WTC11 (cell line): Measurements from ENCODE around the gene PPP1R12A. TPM values are rescaled to one million over a fixed set of nuclear protein-coding genes. Genes with fewer than 3 reads are reported as not detected.

Experiments
- ATAC-seq: fragments of 200-7000 bp; cut with Tn5 transposase; 2 replicates; pipeline ENCODE4 v1.10.0; 2021; ENCODE audit warnings: mild to moderate bottlenecking, moderate library complexity
- CTCF ChIA-PET: fragments of 300-600 bp; sonication (Branson Sonifier 250); formaldehyde crosslinking; loops from one replicate; lab custom pipeline; 2021; ENCODE audit warnings: antibody characterized with exemption; lab: Charles Lee
- POLR2A ChIA-PET: fragments of 350-600 bp; sonication (Branson Sonifier 250); formaldehyde crosslinking; loops from one replicate; lab custom pipeline; 2021; ENCODE audit warnings: antibody characterized with exemption; lab: Charles Lee
- DNase-seq: peaks from one replicate; pipeline ENCODE4 v3.0.0; 2021; ENCODE audit warnings: low spot score
- H3K27ac Mint-ChIP-seq: 2 replicates; pipeline ENCODE4 v1.8.0; 2021; ENCODE audit warnings: mixed read lengths
- H3K27me3 Mint-ChIP-seq: 2 replicates; pipeline ENCODE4 v1.8.0; 2021; ENCODE audit warnings: low read depth, mild to moderate bottlenecking, moderate library complexity, mixed read lengths
- H3K36me3 Mint-ChIP-seq: 2 replicates; pipeline ENCODE4 v1.8.0; 2021; ENCODE audit warnings: mixed read lengths
- H3K4me1 Mint-ChIP-seq: 2 replicates; pipeline ENCODE4 v1.8.0; 2022; ENCODE audit warnings: mixed read lengths
- H3K4me3 Mint-ChIP-seq: 2 replicates; pipeline ENCODE4 v1.8.0; 2021; ENCODE audit warnings: mild to moderate bottlenecking, moderate library complexity, mixed read lengths
- H3K9me3 Mint-ChIP-seq: 2 replicates; pipeline ENCODE4 v1.8.0; 2021; ENCODE audit warnings: mixed read lengths
- ATF1 ChIP-seq: sonication (generic); formaldehyde crosslinking; IDR thresholded peaks from 2 replicates; pipeline ENCODE4 v1.8.1; 2023; ENCODE audit warnings: mild to moderate bottlenecking, moderate library complexity, missing genetic modification reagents
- ESRRA ChIP-seq: sonication (generic); formaldehyde crosslinking; IDR thresholded peaks from 2 replicates; pipeline ENCODE4 v1.8.1; 2022; ENCODE audit warnings: mild to moderate bottlenecking, missing genetic modification reagents, borderline replicate concordance
- ETV6 ChIP-seq: sonication (generic); formaldehyde crosslinking; IDR thresholded peaks from 2 replicates; pipeline ENCODE4 v1.8.1; 2022; ENCODE audit warnings: mild to moderate bottlenecking, missing genetic modification reagents
- FOXP1 ChIP-seq: sonication (generic); formaldehyde crosslinking; IDR thresholded peaks from 2 replicates; pipeline ENCODE4 v1.8.0; 2022; ENCODE audit warnings: missing genetic modification reagents, mild to moderate bottlenecking, moderate library complexity, borderline replicate concordance
- SMAD3 ChIP-seq: sonication (generic); formaldehyde crosslinking; IDR thresholded peaks from 2 replicates; pipeline ENCODE4 v1.8.0; 2022; ENCODE audit warnings: missing genetic modification reagents, mild to moderate bottlenecking, borderline replicate concordance
- TEAD1 ChIP-seq: sonication (generic); formaldehyde crosslinking; IDR thresholded peaks from 2 replicates; pipeline ENCODE4 v1.8.0; 2022; ENCODE audit warnings: mild to moderate bottlenecking, missing genetic modification reagents
- ZNF263 ChIP-seq: sonication (generic); formaldehyde crosslinking; IDR thresholded peaks from 2 replicates; pipeline ENCODE4 v1.8.1; 2022; ENCODE audit warnings: low read depth, mild to moderate bottlenecking, moderate library complexity, missing genetic modification reagents
- ZNF416 ChIP-seq: fragments of 250-450 bp; sonication (Bioruptor Pico); IDR thresholded peaks from 2 replicates; pipeline ENCODE4 v1.9.0; 2021; ENCODE audit warnings: mild to moderate bottlenecking, inconsistent platforms
- total RNA-seq: library from RNA; stranded (reverse); gene quantifications from 3 replicates; pipeline ENCODE4 v1.2.3, GENCODE V29; 2021
- TF ChIP-seq, protein P1 (sequence below): sonication (generic); formaldehyde crosslinking; IDR thresholded peaks from 2 replicates; pipeline ENCODE4 v1.8.1; 2023; ENCODE audit warnings: mild to moderate bottlenecking, missing genetic modification reagents, moderate library complexity
- TF ChIP-seq, protein P2 (sequence below): sonication (generic); formaldehyde crosslinking; IDR thresholded peaks from 2 replicates; pipeline ENCODE4 v1.8.0; 2023; ENCODE audit warnings: missing genetic modification reagents, mild to moderate bottlenecking, borderline replicate concordance
- TF ChIP-seq, protein P3 (sequence below): sonication (generic); formaldehyde crosslinking; IDR thresholded peaks from 2 replicates; pipeline ENCODE4 v1.8.1; 2023; ENCODE audit warnings: mild to moderate bottlenecking, missing genetic modification reagents, borderline replicate concordance
- TF ChIP-seq, protein P4 (sequence below): fragments of 250-450 bp; sonication (Bioruptor Pico); IDR thresholded peaks from 2 replicates; pipeline ENCODE4 v1.8.0; 2021; ENCODE audit warnings: mild to moderate bottlenecking

The PPP1R12A gene
- total RNA-seq, 1 experiment from 2014 or later = 83.8 TPM

DNA sequence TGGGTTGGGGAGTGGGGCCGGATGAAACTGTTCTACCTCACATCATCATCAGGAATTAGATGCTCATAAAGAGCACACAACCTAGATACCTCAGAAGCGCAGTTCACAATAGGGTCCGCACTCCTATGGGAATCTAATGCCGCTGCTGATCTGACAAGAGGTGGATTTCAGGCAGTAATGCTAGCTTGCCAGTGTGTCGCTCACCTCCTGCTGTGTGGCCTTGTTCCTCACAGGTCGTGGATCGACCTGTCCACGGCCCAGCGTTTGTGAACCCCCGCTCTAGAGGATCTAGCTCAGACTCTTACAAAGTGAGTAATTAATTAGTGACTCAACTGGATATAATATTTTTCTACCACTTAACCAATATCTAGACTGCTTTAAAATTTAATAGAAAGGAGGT lies 5.8 kb downstream of the PPP1R12A start:
- no peaks in the 10 kb centered on the region for H3K36me3 Mint-ChIP-seq
- ChIA-PET POLR2A (interaction anchor here (0.7 kb wide), 1 partner anchor 152 kb away, joined by 3 read pairs; no protein-coding TSS in a partner anchor), CTCF (no interaction called here)
- no peaks in the 10 kb centered on the region for H3K27me3 Mint-ChIP-seq
- DNase-seq = peak; percentile 42
- no peaks in the 10 kb centered on the region for H3K9me3 Mint-ChIP-seq
- H3K27ac Mint-ChIP-seq = no peak overlapping the region
- no peak overlapping the region for H3K4me3 Mint-ChIP-seq
- TF ChIP-seq ESRRA (CRISPR knock-in tag) (no peak), SMAD3 (CRISPR knock-in tag) (no peak), ATF1 (CRISPR knock-in tag) (no peak)
- H3K4me1 Mint-ChIP-seq = peaks cover 30% of the 10 kb centered on the region
- ATAC-seq = peak; percentile 60

DNA sequence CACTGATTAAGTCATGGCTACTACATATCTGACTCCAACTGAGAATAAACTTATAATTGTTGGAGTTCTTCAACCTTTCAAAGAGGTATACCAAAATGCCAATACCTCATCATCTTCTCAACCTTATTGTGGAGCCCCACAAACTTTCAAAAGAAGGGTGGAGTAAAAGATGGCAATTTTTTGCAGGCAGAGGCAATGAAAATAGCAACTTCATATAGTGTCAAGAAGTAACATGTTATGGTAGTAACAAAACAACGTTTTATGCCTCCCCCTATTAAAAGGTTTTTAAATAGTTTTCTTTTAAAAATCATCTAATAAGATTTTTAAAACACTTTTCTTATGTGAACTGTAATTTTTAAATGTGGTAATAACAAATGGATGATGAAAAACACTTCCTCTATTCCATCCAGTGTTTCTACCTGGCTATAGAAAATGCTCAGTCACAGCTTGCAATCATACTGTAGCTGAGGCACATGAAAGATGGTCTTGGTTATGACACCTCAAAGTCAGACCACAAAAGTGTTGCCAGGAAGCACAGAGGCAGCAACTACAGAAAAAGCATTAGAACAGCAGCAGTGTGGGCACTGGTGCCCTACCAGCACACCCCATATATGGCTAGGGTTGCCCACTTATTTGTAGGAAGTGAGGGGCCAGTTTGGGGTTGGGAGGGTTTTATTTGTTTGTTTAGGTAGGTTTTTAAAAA lies 7.0 kb downstream of the PPP1R12A start:
- DNase-seq (no peak), ATAC-seq (no peak)
- ChIA-PET POLR2A (no interaction called here), CTCF (no interaction called here)
- Mint-ChIP-seq H3K27ac (no peak overlapping the region), H3K9me3 (no peaks in the 10 kb centered on the region), H3K4me3 (no peak overlapping the region), H3K27me3 (no peaks in the 10 kb centered on the region), H3K4me1 (peaks cover 25% of the 10 kb centered on the region), H3K36me3 (no peaks in the 10 kb centered on the region)
- TF ChIP-seq, protein P1, sequence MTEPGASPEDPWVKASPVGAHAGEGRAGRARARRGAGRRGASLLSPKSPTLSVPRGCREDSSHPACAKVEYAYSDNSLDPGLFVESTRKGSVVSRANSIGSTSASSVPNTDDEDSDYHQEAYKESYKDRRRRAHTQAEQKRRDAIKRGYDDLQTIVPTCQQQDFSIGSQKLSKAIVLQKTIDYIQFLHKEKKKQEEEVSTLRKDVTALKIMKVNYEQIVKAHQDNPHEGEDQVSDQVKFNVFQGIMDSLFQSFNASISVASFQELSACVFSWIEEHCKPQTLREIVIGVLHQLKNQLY (CRISPR knock-in tag) = no peak
- TF ChIP-seq FOXP1 (CRISPR knock-in tag) (no peak), ZNF416 (CRISPR knock-in tag) (no peak), ETV6 (CRISPR knock-in tag) (no peak), TEAD1 (CRISPR knock-in tag) (no peak)
- TF ChIP-seq, protein P2, sequence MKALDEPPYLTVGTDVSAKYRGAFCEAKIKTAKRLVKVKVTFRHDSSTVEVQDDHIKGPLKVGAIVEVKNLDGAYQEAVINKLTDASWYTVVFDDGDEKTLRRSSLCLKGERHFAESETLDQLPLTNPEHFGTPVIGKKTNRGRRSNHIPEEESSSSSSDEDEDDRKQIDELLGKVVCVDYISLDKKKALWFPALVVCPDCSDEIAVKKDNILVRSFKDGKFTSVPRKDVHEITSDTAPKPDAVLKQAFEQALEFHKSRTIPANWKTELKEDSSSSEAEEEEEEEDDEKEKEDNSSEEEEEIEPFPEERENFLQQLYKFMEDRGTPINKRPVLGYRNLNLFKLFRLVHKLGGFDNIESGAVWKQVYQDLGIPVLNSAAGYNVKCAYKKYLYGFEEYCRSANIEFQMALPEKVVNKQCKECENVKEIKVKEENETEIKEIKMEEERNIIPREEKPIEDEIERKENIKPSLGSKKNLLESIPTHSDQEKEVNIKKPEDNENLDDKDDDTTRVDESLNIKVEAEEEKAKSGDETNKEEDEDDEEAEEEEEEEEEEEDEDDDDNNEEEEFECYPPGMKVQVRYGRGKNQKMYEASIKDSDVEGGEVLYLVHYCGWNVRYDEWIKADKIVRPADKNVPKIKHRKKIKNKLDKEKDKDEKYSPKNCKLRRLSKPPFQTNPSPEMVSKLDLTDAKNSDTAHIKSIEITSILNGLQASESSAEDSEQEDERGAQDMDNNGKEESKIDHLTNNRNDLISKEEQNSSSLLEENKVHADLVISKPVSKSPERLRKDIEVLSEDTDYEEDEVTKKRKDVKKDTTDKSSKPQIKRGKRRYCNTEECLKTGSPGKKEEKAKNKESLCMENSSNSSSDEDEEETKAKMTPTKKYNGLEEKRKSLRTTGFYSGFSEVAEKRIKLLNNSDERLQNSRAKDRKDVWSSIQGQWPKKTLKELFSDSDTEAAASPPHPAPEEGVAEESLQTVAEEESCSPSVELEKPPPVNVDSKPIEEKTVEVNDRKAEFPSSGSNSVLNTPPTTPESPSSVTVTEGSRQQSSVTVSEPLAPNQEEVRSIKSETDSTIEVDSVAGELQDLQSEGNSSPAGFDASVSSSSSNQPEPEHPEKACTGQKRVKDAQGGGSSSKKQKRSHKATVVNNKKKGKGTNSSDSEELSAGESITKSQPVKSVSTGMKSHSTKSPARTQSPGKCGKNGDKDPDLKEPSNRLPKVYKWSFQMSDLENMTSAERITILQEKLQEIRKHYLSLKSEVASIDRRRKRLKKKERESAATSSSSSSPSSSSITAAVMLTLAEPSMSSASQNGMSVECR = no peak
- TF ChIP-seq, protein P3, sequence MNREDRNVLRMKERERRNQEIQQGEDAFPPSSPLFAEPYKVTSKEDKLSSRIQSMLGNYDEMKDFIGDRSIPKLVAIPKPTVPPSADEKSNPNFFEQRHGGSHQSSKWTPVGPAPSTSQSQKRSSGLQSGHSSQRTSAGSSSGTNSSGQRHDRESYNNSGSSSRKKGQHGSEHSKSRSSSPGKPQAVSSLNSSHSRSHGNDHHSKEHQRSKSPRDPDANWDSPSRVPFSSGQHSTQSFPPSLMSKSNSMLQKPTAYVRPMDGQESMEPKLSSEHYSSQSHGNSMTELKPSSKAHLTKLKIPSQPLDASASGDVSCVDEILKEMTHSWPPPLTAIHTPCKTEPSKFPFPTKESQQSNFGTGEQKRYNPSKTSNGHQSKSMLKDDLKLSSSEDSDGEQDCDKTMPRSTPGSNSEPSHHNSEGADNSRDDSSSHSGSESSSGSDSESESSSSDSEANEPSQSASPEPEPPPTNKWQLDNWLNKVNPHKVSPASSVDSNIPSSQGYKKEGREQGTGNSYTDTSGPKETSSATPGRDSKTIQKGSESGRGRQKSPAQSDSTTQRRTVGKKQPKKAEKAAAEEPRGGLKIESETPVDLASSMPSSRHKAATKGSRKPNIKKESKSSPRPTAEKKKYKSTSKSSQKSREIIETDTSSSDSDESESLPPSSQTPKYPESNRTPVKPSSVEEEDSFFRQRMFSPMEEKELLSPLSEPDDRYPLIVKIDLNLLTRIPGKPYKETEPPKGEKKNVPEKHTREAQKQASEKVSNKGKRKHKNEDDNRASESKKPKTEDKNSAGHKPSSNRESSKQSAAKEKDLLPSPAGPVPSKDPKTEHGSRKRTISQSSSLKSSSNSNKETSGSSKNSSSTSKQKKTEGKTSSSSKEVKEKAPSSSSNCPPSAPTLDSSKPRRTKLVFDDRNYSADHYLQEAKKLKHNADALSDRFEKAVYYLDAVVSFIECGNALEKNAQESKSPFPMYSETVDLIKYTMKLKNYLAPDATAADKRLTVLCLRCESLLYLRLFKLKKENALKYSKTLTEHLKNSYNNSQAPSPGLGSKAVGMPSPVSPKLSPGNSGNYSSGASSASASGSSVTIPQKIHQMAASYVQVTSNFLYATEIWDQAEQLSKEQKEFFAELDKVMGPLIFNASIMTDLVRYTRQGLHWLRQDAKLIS (CRISPR knock-in tag) = no peak
- TF ChIP-seq, protein P4, sequence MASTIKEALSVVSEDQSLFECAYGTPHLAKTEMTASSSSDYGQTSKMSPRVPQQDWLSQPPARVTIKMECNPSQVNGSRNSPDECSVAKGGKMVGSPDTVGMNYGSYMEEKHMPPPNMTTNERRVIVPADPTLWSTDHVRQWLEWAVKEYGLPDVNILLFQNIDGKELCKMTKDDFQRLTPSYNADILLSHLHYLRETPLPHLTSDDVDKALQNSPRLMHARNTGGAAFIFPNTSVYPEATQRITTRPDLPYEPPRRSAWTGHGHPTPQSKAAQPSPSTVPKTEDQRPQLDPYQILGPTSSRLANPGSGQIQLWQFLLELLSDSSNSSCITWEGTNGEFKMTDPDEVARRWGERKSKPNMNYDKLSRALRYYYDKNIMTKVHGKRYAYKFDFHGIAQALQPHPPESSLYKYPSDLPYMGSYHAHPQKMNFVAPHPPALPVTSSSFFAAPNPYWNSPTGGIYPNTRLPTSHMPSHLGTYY = no peak

DNA sequence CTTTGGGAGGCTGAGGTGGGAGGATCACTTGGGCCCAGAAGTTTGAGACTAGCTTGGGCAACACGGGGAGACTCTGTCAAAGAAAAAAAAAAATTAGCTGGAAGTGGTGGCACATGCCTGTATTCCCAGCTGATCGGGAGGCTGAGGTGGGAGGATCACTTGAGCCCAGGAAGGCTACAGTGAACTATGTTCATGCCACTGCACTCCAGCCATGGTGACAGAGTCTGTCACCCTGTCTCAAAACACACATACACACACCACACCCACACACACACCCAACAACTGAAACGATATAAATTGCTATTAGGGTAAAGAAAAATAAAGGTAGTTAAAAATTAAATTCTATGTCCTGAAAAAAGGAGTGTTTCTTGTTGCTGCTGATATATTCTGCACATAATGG lies 7.9 kb downstream of the PPP1R12A start:
- ChIA-PET CTCF (no interaction called here), POLR2A (no interaction called here)
- Mint-ChIP-seq H3K27me3 (no peaks in the 10 kb centered on the region), H3K4me1 (peaks cover 18% of the 10 kb centered on the region), H3K27ac (no peak overlapping the region), H3K4me3 (no peak overlapping the region), H3K9me3 (no peaks in the 10 kb centered on the region), H3K36me3 (no peaks in the 10 kb centered on the region)
- ATAC-seq (no peak), DNase-seq (no peak)
- no peak for TF ChIP-seq ZNF263
